ENCODE measurements around the gene ZNF22.

GRCh38 chr10:44978213-44978569 is 22.5 kb upstream of the ZNF22 start:
- TF ChIP-seq POLR2A (IDR thresholded peaks at IDR 0.05; ENCODE audit: borderline replicate concordance, extremely low read depth, insufficient read depth, insufficient read length) (no peak), SP1 (IDR thresholded peaks at IDR 0.05; ENCODE audit: low read depth) (no peak), TCF7L2 (IDR thresholded peaks at IDR 0.05; ENCODE audit: borderline replicate concordance, extremely low read depth, insufficient read depth, insufficient read length) (no peak), CEBPB (IDR thresholded peaks at IDR 0.05; ENCODE audit: low read depth) (no peak), SIN3A (IDR thresholded peaks at IDR 0.05; ENCODE audit: low read depth) (no peak), POLR2AphosphoS5 (IDR thresholded peaks at IDR 0.05; ENCODE audit: low read depth, low read length) (no peak), JUND (IDR thresholded peaks at IDR 0.05) (no peak), EZH2 (IDR thresholded peaks at IDR 0.05) (no peak), ATF3 (IDR thresholded peaks at IDR 0.05) (no peak), ELF1 (IDR thresholded peaks at IDR 0.05; ENCODE audit: borderline replicate concordance, low read depth) (no peak)
- TF ChIP-seq, protein P1, sequence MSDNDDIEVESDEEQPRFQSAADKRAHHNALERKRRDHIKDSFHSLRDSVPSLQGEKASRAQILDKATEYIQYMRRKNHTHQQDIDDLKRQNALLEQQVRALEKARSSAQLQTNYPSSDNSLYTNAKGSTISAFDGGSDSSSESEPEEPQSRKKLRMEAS (IDR thresholded peaks at IDR 0.05): no peak
- TF ChIP-seq, protein P2, sequence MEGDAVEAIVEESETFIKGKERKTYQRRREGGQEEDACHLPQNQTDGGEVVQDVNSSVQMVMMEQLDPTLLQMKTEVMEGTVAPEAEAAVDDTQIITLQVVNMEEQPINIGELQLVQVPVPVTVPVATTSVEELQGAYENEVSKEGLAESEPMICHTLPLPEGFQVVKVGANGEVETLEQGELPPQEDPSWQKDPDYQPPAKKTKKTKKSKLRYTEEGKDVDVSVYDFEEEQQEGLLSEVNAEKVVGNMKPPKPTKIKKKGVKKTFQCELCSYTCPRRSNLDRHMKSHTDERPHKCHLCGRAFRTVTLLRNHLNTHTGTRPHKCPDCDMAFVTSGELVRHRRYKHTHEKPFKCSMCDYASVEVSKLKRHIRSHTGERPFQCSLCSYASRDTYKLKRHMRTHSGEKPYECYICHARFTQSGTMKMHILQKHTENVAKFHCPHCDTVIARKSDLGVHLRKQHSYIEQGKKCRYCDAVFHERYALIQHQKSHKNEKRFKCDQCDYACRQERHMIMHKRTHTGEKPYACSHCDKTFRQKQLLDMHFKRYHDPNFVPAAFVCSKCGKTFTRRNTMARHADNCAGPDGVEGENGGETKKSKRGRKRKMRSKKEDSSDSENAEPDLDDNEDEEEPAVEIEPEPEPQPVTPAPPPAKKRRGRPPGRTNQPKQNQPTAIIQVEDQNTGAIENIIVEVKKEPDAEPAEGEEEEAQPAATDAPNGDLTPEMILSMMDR (IDR thresholded peaks at IDR 0.05 in 2 of 3, conservative IDR thresholded peaks at IDR 0.05 in 1 of 3; ENCODE audit: borderline replicate concordance in 1 of 3, insufficient read depth in 1 of 3, low read depth in 2 of 3, low read length in 2 of 3): no peak
- TF ChIP-seq, protein P3, sequence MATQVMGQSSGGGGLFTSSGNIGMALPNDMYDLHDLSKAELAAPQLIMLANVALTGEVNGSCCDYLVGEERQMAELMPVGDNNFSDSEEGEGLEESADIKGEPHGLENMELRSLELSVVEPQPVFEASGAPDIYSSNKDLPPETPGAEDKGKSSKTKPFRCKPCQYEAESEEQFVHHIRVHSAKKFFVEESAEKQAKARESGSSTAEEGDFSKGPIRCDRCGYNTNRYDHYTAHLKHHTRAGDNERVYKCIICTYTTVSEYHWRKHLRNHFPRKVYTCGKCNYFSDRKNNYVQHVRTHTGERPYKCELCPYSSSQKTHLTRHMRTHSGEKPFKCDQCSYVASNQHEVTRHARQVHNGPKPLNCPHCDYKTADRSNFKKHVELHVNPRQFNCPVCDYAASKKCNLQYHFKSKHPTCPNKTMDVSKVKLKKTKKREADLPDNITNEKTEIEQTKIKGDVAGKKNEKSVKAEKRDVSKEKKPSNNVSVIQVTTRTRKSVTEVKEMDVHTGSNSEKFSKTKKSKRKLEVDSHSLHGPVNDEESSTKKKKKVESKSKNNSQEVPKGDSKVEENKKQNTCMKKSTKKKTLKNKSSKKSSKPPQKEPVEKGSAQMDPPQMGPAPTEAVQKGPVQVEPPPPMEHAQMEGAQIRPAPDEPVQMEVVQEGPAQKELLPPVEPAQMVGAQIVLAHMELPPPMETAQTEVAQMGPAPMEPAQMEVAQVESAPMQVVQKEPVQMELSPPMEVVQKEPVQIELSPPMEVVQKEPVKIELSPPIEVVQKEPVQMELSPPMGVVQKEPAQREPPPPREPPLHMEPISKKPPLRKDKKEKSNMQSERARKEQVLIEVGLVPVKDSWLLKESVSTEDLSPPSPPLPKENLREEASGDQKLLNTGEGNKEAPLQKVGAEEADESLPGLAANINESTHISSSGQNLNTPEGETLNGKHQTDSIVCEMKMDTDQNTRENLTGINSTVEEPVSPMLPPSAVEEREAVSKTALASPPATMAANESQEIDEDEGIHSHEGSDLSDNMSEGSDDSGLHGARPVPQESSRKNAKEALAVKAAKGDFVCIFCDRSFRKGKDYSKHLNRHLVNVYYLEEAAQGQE (IDR thresholded peaks at IDR 0.05; ENCODE audit: low read depth): no peak
